AG09309 (cell line): ENCODE measurements around the gene PTPRM.

Source experiments
- DNase-seq: peaks from one replicate; pipeline ENCODE4 v3.0.0-alpha.2; 2010; ENCODE audit warnings: low read depth
- H3K4me3 ChIP-seq: 2 replicates; pipeline ENCODE4 v1.5.1; 2011; ENCODE audit warnings: mild to moderate bottlenecking, low read depth, low read length, moderate library complexity; ENCODE audit not compliant: control insufficient read depth
- TF ChIP-seq, protein P1 (sequence below): IDR thresholded peaks from 2 replicates; pipeline ENCODE4 v1.5.1; 2011; ENCODE audit warnings: mild to moderate bottlenecking, low read depth, low read length, inconsistent platforms; ENCODE audit not compliant: insufficient read depth, control insufficient read depth; ENCODE audit errors: missing control alignments

PTPRM gene

GRCh38 chr18:7923105-7923504, 356.0 kb downstream of the PTPRM start:
- no peak for DNase-seq
- no peak overlapping the region for H3K4me3 ChIP-seq
- TF ChIP-seq, protein P1, sequence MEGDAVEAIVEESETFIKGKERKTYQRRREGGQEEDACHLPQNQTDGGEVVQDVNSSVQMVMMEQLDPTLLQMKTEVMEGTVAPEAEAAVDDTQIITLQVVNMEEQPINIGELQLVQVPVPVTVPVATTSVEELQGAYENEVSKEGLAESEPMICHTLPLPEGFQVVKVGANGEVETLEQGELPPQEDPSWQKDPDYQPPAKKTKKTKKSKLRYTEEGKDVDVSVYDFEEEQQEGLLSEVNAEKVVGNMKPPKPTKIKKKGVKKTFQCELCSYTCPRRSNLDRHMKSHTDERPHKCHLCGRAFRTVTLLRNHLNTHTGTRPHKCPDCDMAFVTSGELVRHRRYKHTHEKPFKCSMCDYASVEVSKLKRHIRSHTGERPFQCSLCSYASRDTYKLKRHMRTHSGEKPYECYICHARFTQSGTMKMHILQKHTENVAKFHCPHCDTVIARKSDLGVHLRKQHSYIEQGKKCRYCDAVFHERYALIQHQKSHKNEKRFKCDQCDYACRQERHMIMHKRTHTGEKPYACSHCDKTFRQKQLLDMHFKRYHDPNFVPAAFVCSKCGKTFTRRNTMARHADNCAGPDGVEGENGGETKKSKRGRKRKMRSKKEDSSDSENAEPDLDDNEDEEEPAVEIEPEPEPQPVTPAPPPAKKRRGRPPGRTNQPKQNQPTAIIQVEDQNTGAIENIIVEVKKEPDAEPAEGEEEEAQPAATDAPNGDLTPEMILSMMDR: no peak

DNA sequence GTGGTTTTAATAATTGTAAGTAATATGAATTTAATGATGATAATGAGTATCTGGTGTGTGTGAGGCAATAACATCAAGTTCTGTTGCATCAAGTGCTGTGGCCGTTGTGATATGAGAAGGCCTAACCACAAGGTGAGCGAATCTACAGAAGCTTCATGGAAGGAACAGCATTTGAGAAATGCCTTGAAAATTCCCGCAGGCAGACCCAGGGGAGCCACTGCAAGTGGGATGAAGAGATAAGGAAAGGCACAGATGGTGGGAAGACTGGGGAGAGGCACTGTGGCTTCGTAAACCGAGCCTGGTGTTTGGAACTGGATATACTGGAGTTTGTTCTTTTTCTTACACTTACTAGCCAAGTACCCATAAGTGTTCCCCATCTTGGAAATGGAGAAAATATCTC, 357.5 kb downstream of the PTPRM start:
- TF ChIP-seq, protein P1: no peak
- no peak for DNase-seq
- H3K4me3 ChIP-seq: no peak overlapping the region

GRCh38 chr18:7926526-7926925, 359.4 kb downstream of the PTPRM start:
- DNase-seq: no peak
- TF ChIP-seq, protein P1: no peak
- no peak overlapping the region for H3K4me3 ChIP-seq

DNA sequence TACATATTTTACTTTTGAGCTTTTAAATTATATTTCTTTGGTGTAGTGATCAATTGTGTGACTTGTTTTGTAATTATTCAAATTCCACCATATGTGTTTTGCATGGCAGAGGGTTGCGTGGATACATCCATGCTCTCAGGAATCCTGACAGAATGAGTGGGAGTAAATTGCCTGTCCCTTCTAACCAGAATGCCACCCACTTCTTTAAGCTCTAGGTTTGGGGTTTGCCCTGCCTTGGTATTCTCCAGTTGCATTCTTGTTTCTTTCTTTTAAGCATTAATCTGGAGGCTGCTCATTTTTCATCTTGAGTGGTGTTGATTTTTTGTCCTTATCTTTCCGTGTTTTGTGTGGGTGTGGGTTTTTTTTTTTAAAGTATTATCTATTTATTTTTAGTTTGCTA, 360.0 kb downstream of the PTPRM start:
- DNase-seq: no peak
- H3K4me3 ChIP-seq: no peak overlapping the region
- TF ChIP-seq, protein P1: no peak

DNA sequence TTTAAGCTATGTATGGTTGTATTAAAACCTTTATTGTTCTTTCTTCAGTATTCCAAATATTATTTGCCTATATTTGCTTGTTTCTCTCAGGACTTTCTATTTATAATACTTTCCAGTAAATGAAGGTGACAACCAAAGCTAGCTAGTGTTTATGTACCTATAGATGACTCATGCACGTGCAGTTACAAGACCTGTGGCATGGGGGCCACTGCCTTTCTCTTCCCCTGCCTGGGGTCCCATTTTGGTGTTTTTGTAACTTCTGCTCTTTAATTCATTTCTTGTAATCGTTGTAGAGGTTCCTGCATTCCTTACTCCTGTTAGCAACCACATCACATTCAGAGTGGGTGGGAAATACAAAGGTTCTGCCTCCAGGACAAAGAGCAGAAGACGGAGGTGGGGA, 364.6 kb downstream of the PTPRM start:
- no peak overlapping the region for H3K4me3 ChIP-seq
- TF ChIP-seq, protein P1: no peak
- DNase-seq: no peak

- TF ChIP-seq, protein P1: no peak
- no peak overlapping the region for H3K4me3 ChIP-seq
- DNase-seq: no peak
These were observed 370.2 kb downstream of the PTPRM start for GRCh38 chr18:7937268-7937667.

DNA sequence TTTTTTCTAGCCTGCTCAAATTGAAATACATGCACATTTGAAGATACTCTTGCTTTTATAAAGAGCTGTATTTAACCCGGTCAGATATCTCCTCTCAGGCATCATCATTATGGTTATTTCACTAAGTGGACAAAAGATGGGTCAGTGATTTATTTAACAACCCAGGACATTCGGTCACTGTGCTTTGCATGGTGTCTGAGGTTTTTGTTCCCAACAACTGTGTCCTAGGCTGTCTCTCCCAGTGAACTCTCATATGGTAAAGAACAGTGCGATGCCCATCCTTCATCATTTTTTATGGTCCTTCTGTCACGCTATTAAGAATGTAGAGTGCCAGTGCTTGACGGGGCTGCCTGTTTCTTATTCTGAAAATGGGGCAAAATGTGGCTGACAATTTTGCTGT, 372.4 kb downstream of the PTPRM start:
- DNase-seq: no peak

More for the DNA sequence above, 372.4 kb downstream of the PTPRM start:
- TF ChIP-seq, protein P1: no peak
- no peak overlapping the region for H3K4me3 ChIP-seq
